Epidermal melanocyte (primary cell): ENCODE measurements around the gene IDI2.

ENCODE experiments used
- DNase-seq: peaks from one replicate; pipeline ENCODE4 v3.0.0; 2011; ENCODE audit warnings: low spot score; ENCODE audit not compliant: insufficient read length

Gene IDI2

GRCh38 chr10:983971-984655 lies 41.5 kb downstream of the IDI2 start:
- DNase-seq = no peak

- no peak for DNase-seq
These were observed 42.3 kb downstream of the IDI2 start for GRCh38 chr10:983401-983800.

DNA sequence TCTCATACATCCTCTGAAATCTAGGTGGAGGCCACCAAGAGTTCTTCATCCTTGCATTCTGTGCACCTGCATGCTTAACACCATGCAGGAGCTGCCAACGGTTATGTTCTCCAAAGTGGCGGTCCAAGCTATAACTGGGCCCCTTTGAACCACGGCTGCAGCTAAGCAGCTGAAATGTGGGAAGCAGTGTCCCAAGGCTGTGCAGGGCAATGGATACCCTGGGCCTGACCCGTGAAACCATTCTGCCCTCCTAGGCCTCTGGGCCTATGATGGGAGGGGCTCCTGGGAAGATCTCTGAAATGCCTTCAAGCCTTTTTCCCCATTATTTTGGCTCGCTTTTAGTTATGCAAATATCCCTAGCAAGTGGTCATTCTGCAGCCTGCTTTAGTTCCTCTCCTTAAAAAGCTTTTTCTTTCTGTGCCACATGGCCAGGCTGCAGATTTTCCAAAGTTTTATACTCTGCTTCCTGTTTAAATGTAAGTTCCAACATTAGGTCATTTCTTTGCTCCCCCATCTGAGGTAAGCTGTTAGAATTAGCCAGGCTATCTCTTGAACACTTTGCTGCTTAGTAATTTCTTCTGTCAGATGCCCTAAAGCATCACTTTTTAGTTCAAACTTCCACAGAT lies 45.1 kb downstream of the IDI2 start:
- no peak for DNase-seq

- DNase-seq = no peak
These were observed 46.7 kb downstream of the IDI2 start for GRCh38 chr10:978826-979421.

DNA sequence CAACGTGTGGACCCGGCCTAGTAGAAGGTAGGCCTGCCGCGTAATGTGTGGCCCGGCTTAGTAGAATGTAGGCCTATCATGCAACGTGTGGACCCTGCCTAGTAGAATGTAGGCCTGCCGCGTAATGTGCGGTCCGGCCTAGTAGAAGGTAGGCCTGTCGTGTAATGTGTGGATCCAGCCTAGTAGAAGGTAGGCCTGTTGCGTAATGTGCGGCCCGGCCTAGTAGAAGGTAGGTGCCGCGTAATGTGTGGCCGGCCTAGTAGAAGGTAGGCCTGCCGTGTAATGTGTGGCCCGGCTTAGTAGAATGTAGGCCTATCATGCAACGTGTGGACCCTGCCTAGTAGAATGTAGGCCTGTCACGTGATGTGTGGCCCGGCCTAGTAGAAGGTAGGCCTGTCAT lies 49.3 kb downstream of the IDI2 start:
- no peak for DNase-seq

DNA sequence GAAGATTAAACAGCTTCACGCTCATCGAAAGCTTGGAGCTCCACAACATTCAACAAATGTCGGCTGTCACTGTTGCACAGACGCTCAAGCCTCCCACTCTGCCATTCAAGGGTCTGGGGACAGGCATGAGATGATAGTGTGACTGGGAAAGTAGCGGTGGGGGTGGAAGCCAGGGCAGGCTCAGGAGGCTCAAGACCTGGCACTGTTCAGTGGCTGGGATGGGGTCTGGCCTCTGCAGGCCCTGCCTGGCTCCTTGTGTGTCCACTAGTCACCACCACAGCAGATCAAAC lies 50.9 kb downstream of the IDI2 start:
- DNase-seq = no peak

GRCh38 chr10:974038-974784 lies 51.4 kb downstream of the IDI2 start:
- no peak for DNase-seq

GRCh38 chr10:972763-973162 lies 52.9 kb downstream of the IDI2 start:
- no peak for DNase-seq

GRCh38 chr10:971613-972012 lies 54.0 kb downstream of the IDI2 start:
- no peak for DNase-seq

- no peak for DNase-seq
These were observed 54.5 kb downstream of the IDI2 start for GRCh38 chr10:971150-971542.

DNA sequence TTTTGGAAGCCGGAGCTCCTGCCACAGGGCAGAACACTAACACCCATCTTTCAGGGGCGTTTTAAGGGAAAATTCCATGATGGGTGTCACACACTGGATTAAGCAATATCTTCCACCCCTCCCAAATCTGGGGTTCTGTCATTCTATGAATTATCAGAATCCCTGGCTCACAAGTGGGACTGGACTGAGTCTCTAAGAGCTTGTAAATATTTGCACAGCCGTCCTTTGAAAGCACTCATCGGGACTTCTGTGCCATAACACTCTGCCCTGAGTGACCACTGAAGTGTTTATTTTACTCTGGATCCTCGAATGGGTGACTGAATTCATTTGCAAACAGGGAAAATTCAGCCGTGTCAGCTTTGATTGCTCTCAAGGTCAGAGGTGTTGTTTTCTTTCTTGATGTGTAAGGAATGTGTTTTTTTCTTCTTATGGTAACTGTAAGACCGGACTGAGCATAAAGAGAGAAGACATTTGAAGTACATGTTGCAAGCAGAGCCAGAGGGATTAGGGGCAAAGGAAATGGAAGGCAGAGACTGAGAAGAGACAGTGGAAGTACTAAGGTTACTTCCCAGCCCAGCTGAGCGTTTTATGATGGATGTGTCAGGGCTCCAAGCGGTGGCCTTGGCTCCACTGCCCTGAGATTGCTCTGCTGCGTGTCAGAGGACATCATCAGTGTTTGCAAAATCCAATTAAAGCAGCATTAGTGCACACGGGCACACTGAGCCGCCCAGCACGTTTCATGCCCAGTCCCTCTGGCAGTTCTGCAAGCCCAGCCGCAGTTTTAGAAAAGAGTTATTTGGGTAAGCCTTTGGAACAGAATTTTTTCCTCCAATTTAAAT lies 55.1 kb downstream of the IDI2 start:
- DNase-seq = no peak

DNA sequence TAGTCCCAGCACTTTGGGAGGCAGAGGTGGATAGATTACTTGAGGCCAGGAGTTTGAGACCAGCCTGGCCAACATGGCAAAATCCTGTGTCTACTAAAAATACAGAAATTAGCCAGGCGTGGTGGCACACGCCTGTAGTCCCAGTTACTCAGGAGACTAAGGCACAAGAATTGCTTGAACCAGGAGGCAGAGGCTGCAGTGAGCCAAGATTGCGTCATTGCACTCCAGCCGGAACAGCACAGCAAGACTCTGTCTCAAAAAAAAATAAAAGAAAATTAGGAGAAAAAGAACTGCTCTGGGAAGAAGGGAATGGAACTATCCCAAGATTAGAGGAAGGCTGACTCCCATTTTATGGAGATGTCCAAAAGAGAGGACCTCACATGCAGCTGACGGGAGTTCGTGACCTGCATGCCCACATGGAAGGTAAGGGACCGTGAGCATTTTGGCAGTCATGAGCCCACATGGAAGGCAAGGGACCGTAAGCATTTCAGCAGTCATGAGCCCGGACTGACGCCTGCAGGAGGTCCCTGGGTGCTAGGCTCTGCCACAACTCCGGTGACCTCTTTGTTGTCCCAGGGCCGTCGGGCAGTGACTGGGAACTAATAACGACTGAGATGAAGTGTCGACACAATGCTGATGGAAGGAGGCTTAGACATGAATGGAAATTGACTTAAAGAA lies 56.0 kb downstream of the IDI2 start:
- DNase-seq = no peak
